Prostate gland (tissue), 2 donors: ENCODE data around the gene HMOX1.

Source experiments
- CTCF ChIP-seq, 4 experiments: fragments of 200-600 bp in 2 of 4; fragments of 450-650 bp in 2 of 4; sonication (generic) in 2 of 4; IDR thresholded peaks; 1 replicate in 3 of 4; 2 replicates in 1 of 4; pipeline ENCODE4 v1.5.1; 2016 to 2019; ENCODE audit warnings: antibody characterized with exemption in 4 of 4, mild to moderate bottlenecking in 2 of 4, moderate library complexity in 2 of 4
- POLR2A ChIP-seq: fragments of 450-650 bp; IDR thresholded peaks from one replicate; pipeline ENCODE4 v1.6.1; 2016; ENCODE audit warnings: antibody characterized with exemption, mild to moderate bottlenecking

DNA sequence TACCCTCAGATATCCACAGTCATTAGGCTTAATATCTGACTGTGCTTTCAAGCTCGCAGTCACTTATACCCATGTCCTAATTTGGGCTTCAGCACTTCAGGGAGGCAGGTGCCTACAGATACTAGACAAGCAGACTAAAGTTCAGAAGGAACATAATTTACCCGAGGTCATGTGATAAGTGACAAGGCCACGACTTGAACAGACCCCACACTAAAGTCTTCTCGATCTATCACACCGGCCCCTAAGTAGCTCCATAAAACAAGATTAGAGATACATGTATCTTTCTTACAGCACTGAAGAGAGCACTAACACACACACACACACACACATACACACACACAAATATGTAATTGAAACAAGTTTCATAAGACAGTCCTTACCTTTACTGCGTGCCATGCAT, 48.6 kb upstream of the HMOX1 start:
- TF ChIP-seq CTCF (IDR thresholded peaks at IDR 0.05) (no peak), POLR2A (no peak)
